Omental fat pad (tissue), 4 donors: Measurements from ENCODE around the gene FGF12. TPM values are rescaled to one million over a fixed set of nuclear protein-coding genes. Genes with fewer than 3 reads are reported as not detected.

Source experiments
- ATAC-seq: fragments of 150-250 bp; one replicate; pipeline ENCODE4 v1.9.1; 2016; ENCODE audit warnings: mild to moderate bottlenecking, moderate library complexity; ENCODE audit not compliant: low FRiP score
- DNase-seq: peaks from one replicate; pipeline ENCODE4 v3.0.0-alpha.2; 2019; ENCODE audit warnings: low spot score
- CTCF ChIP-seq, 3 donors: fragments of 450-650 bp; IDR thresholded peaks; one replicate each; pipeline ENCODE4 v1.5.1; 2016 to 2017; ENCODE audit warnings: antibody characterized with exemption in 3 of 3, mild to moderate bottlenecking in 3 of 3, moderate library complexity in 2 of 3
- total RNA-seq, 4 donors: library from RNA; depleted of rRNA; stranded (reverse); fragments of >200 nt; gene quantifications; one replicate each; pipeline ENCODE4 v1.1.0, GENCODE V29; 2016

The FGF12 gene
- total RNA-seq, 4 donors from 2014 or later = 2.4 to 9.3 (median 2.9) TPM

GRCh38 chr3:192397012-192397411 lies 330.3 kb downstream of the FGF12 start:
- ATAC-seq = no peak
- no peak for TF ChIP-seq CTCF (IDR thresholded peaks at IDR 0.05)
- no peak for DNase-seq

- ATAC-seq (no peak), DNase-seq (no peak)
- TF ChIP-seq CTCF (IDR thresholded peaks at IDR 0.05) = no peak
Observed at GRCh38 chr3:192395506-192395905, 331.8 kb downstream of the FGF12 start.

- DNase-seq = no peak
- TF ChIP-seq CTCF (IDR thresholded peaks at IDR 0.05) = no peak
- no peak for ATAC-seq
Observed at GRCh38 chr3:192392986-192393385, 334.4 kb downstream of the FGF12 start.

- TF ChIP-seq CTCF (IDR thresholded peaks at IDR 0.05) = no peak
- DNase-seq = no peak
- no peak for ATAC-seq
Observed at GRCh38 chr3:192382861-192383260, 344.5 kb downstream of the FGF12 start.

- no peak for DNase-seq
- no peak for TF ChIP-seq CTCF (IDR thresholded peaks at IDR 0.05)
- ATAC-seq = no peak
Observed at GRCh38 chr3:192373586-192373985, 353.8 kb downstream of the FGF12 start.

GRCh38 chr3:192373032-192373431 lies 354.3 kb downstream of the FGF12 start:
- no peak for TF ChIP-seq CTCF (IDR thresholded peaks at IDR 0.05)
- DNase-seq = no peak
- ATAC-seq = no peak

GRCh38 chr3:192372616-192373015 lies 354.7 kb downstream of the FGF12 start:
- TF ChIP-seq CTCF (IDR thresholded peaks at IDR 0.05) = no peak
- DNase-seq (no peak), ATAC-seq (no peak)
